Astrocyte of the cerebellum (primary cell): ENCODE measurements around the gene PCDHAC1.

Experiments
- DNase-seq: peaks from one replicate; pipeline ENCODE4 v3.0.0-alpha.2; 2011; ENCODE audit warnings: low read depth
- H3K4me3 ChIP-seq: 2 replicates; pipeline ENCODE4 v1.5.1; 2011; ENCODE audit warnings: mild to moderate bottlenecking, low read depth, low read length, moderate library complexity
- CTCF ChIP-seq: IDR thresholded peaks from 2 replicates; pipeline ENCODE4 v1.5.1; 2012; ENCODE audit warnings: low read length, low read depth, moderate library complexity, mild to moderate bottlenecking; ENCODE audit errors: missing control alignments
- in situ Hi-C: cut with HindIII; loops from 2 replicates; pipeline ENCODE4 v1.10.0; 2017; ENCODE audit warnings: low sequenced_read_pairs

Gene PCDHAC1

GRCh38 chr5:140966293-140967225, 40.5 kb downstream of the PCDHAC1 start, which contains the start of gene PCDHAC2:
PCDHAC2 (plus strand) TSS chr5:140966476; CDS start chr5:140966767, 291 bp downstream.
- peak within 1 kb of the TSS; percentile 43 for H3K4me3 ChIP-seq
- DNase-seq: no peak
- TF ChIP-seq CTCF: no peak
- in situ Hi-C loops: no loop called here

GRCh38 chr5:140967226-140967893, 41.3 kb downstream of the PCDHAC1 start:
- no peak for DNase-seq
- in situ Hi-C loops: no loop called here
- no peak overlapping the region for H3K4me3 ChIP-seq
- no peak for TF ChIP-seq CTCF

- no peak for TF ChIP-seq CTCF
- in situ Hi-C loops: no loop called here
- no peak overlapping the region for H3K4me3 ChIP-seq
- DNase-seq: no peak
These were observed 43.8 kb downstream of the PCDHAC1 start for GRCh38 chr5:140969880-140970279.

GRCh38 chr5:140973550-140973949, 47.5 kb downstream of the PCDHAC1 start:
- no peak for TF ChIP-seq CTCF
- DNase-seq: no peak

GRCh38 chr5:140977003-140977402, 50.9 kb downstream of the PCDHAC1 start:
- H3K4me3 ChIP-seq: no peak overlapping the region
- DNase-seq: no peak
- no peak for TF ChIP-seq CTCF
- in situ Hi-C loops: no loop called here

More at GRCh38 chr5:140973550-140973949, 47.5 kb downstream of the PCDHAC1 start:
- no peak overlapping the region for H3K4me3 ChIP-seq
- in situ Hi-C loops: no loop called here

- H3K4me3 ChIP-seq: no peak overlapping the region
- in situ Hi-C loops: no loop called here
- no peak for DNase-seq
- TF ChIP-seq CTCF: no peak
These were observed 52.2 kb downstream of the PCDHAC1 start for GRCh38 chr5:140978260-140978659.
